ENCODE results near the gene IRF2BP2. TPM values are rescaled to one million over a fixed set of nuclear protein-coding genes. Genes with fewer than 3 reads are reported as not detected.

The IRF2BP2 gene
- polyA plus RNA-seq, 1 experiment: 20.7 TPM

- CTCF ChIA-PET: no interaction called here
- TF ChIP-seq, protein P1, sequence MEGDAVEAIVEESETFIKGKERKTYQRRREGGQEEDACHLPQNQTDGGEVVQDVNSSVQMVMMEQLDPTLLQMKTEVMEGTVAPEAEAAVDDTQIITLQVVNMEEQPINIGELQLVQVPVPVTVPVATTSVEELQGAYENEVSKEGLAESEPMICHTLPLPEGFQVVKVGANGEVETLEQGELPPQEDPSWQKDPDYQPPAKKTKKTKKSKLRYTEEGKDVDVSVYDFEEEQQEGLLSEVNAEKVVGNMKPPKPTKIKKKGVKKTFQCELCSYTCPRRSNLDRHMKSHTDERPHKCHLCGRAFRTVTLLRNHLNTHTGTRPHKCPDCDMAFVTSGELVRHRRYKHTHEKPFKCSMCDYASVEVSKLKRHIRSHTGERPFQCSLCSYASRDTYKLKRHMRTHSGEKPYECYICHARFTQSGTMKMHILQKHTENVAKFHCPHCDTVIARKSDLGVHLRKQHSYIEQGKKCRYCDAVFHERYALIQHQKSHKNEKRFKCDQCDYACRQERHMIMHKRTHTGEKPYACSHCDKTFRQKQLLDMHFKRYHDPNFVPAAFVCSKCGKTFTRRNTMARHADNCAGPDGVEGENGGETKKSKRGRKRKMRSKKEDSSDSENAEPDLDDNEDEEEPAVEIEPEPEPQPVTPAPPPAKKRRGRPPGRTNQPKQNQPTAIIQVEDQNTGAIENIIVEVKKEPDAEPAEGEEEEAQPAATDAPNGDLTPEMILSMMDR (IDR thresholded peaks at IDR 0.05; ENCODE audit: insufficient read depth, low read depth, low read length): no peak
- Histone ChIP-seq H3K27me3 (ENCODE audit: control insufficient read depth, insufficient read depth, low read length) (no peaks in the 10 kb centered on the region), H3K36me3 (ENCODE audit: control insufficient read depth, insufficient read depth, low read length) (no peaks in the 10 kb centered on the region), H3K4me3 (ENCODE audit: low read depth, low read length) (no peak overlapping the region)
- POLR2A ChIA-PET: no interaction called here
- DNase-seq (ENCODE audit: low read depth): no peak
Observed at GRCh38 chr1:234656070-234656895, 46.3 kb upstream of the IRF2BP2 start.

DNA sequence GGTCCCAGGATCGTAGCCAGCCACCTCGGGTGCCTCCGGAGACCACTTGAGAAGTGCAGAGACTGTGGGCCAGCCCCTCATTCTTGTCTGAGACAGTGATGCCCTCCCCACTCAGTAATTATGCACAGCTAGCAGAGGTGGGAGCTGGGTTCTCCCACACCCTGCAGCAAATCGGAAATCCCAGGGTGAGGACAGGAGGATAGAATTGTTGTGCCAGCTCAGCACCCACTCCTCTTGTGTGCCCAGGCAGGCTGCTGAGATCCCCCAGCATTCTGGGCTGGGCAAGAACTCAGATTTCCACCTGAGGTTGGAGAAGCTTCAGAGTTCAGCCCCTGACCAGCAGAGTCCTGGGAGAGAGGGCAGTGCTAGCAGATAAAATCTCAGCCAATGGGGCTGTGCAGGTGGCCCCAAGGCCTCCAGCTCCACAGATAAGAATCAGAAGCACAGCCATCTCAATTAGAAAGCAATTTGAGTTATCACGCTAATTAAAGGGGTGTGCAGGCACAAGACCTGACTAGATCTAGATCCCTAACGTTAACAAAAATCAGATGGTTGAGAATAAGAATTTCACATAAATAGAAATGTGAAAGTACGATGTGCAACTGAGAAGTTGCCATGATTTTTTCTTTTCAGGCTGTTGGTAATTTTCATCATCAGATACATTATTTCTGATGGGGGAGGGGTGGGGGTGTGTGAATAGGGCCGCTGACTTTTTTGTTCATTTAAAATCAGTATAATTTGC, 45.5 kb upstream of the IRF2BP2 start:
- POLR2A ChIA-PET: no interaction called here
- CTCF ChIA-PET: no interaction called here
- H3K4me3 ChIP-seq (ENCODE audit: low read depth, low read length): no peak overlapping the region

GRCh38 chr1:234654002-234654733, 44.2 kb upstream of the IRF2BP2 start:
- Histone ChIP-seq H3K27me3 (ENCODE audit: control insufficient read depth, insufficient read depth, low read length) (no peaks in the 10 kb centered on the region), H3K36me3 (ENCODE audit: control insufficient read depth, insufficient read depth, low read length) (no peaks in the 10 kb centered on the region), H3K4me3 (ENCODE audit: low read depth, low read length) (no peak overlapping the region)
- ChIA-PET CTCF (no interaction called here), POLR2A (no interaction called here)
- TF ChIP-seq, protein P1 (IDR thresholded peaks at IDR 0.05; ENCODE audit: insufficient read depth, low read depth, low read length): no peak
- no peak for DNase-seq (ENCODE audit: low read depth)

More for the DNA sequence above, 45.5 kb upstream of the IRF2BP2 start:
- no peaks in the 10 kb centered on the region for H3K36me3 ChIP-seq (ENCODE audit: control insufficient read depth, insufficient read depth, low read length)
- TF ChIP-seq, protein P1 (IDR thresholded peaks at IDR 0.05; ENCODE audit: insufficient read depth, low read depth, low read length): no peak
- no peak for DNase-seq (ENCODE audit: low read depth)
- no peaks in the 10 kb centered on the region for H3K27me3 ChIP-seq (ENCODE audit: control insufficient read depth, insufficient read depth, low read length)

DNA sequence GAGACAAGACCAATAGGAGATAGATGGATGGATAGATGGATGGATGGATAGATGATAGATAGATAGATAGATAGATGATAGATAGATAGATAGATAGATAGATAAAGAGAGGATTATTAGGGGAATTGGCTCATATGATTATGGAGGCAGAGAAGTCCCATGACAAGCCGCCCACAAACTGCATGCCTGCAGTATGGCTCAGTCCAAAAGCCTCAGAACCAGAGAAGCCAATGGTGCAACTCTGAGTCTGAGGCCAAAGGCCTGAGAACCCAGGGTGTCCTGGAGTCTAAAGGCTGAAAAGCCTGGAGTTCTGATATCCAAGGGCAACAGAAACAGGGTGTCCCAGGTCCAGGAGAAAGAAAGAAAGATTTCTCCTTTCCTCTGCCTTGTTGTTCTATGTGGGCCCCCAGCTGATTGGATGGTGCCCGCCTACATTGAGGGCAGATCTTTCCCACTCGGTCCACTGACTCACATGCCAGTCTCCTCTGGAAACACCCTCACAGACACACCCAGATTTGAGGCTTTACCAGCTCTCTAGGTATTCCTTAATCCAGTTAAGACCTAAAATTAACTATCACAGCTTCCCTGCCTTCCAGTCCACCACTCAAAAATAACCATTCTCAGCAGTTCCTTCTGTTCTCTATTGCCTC, 39.6 kb upstream of the IRF2BP2 start:
- CTCF ChIA-PET: no interaction called here
- POLR2A ChIA-PET: no interaction called here

More for the DNA sequence above, 39.6 kb upstream of the IRF2BP2 start:
- Histone ChIP-seq H3K27me3 (ENCODE audit: control insufficient read depth, insufficient read depth, low read length) (no peaks in the 10 kb centered on the region), H3K4me3 (ENCODE audit: low read depth, low read length) (no peak overlapping the region), H3K36me3 (ENCODE audit: control insufficient read depth, insufficient read depth, low read length) (no peaks in the 10 kb centered on the region)
- TF ChIP-seq, protein P1 (IDR thresholded peaks at IDR 0.05; ENCODE audit: insufficient read depth, low read depth, low read length): no peak
- no peak for DNase-seq (ENCODE audit: low read depth)

All from BJ (cell line).